SK-N-SH (cell line): ENCODE data around the gene CD24. TPM values are rescaled to one million over a fixed set of nuclear protein-coding genes. Genes with fewer than 3 reads are reported as not detected.
A peak's percentile ranks its signal among the peaks of the same experiment; 100 is the strongest.

Experiments used
- CTCF ChIA-PET: fragments of 300-600, 350-600 bp; formaldehyde crosslinking; extraction: SDS; loops from one replicate; lab custom pipeline; 2021; lab: Yijun Ruan, JAX
- POLR2A ChIA-PET: fragments of 350-600 bp; sonication (Branson Sonifier 250); formaldehyde crosslinking; extraction: SDS; loops from one replicate; lab custom pipeline; 2020; ENCODE audit warnings: antibody characterized with exemption, inconsistent platforms; lab: Yijun Ruan, JAX
- DNase-seq: peaks from one replicate; pipeline ENCODE4 v3.0.0; 2012
- H2AFZ ChIP-seq: fragments of 200-600 bp; sonication (generic); 2 replicates; pipeline ENCODE4 v1.8.1; 2016; ENCODE audit warnings: antibody characterized with exemption, mild to moderate bottlenecking, low read depth
- H3F3A ChIP-seq: fragments of 200-600 bp; sonication (generic); replicated peaks from 2 replicates; pipeline ENCODE3; 2016; ENCODE audit warnings: antibody characterized with exemption, mild to moderate bottlenecking; ENCODE audit not compliant: insufficient read depth
- H3K27ac ChIP-seq, 2 experiments: fragments of 200-500 bp in 1 of 2; fragments of 200-600 bp in 1 of 2; sonication (Bioruptor generic) in 1 of 2; sonication (generic), shearing (Covaris generic) in 1 of 2; 2 replicates each; pipeline versions ENCODE4 v1.5.1 to v1.6.1; 2014 to 2016; ENCODE audit warnings: low read depth in 2 of 2, inconsistent platforms in 1 of 2, low read length in 1 of 2, mild to moderate bottlenecking in 1 of 2, mixed read lengths in 1 of 2
- H3K27me3 ChIP-seq: fragments of 200-600 bp; sonication (generic), shearing (Covaris generic); 2 replicates; pipeline ENCODE4 v1.6.1; 2016; ENCODE audit warnings: mixed run types; ENCODE audit not compliant: insufficient read depth
- H3K36me3 ChIP-seq, 2 experiments: fragments of 200-500 bp in 1 of 2; fragments of 200-600 bp in 1 of 2; sonication (Bioruptor generic) in 1 of 2; sonication (generic) in 1 of 2; replicated peaks in 1 of 2; 2 replicates each; pipeline versions ENCODE3 to v1.5.1; 2014 to 2016; ENCODE audit warnings: low read length in 1 of 2, mild to moderate bottlenecking in 1 of 2; ENCODE audit not compliant: insufficient read depth in 2 of 2, control insufficient read depth in 1 of 2
- H3K4me1 ChIP-seq, 2 experiments: fragments of 200-500 bp in 1 of 2; fragments of 200-600 bp in 1 of 2; sonication (Bioruptor generic) in 1 of 2; sonication (generic), shearing (Covaris generic) in 1 of 2; 2 replicates each; pipeline versions ENCODE4 v1.5.1 to v1.6.1; 2014 to 2016; ENCODE audit warnings: low read depth in 1 of 2, low read length in 1 of 2, mixed run types in 1 of 2; ENCODE audit not compliant: insufficient read depth in 2 of 2, control insufficient read depth in 1 of 2
- H3K4me2 ChIP-seq: fragments of 200-600 bp; sonication (generic), shearing (Covaris generic); 2 replicates; pipeline ENCODE4 v1.6.1; 2017; ENCODE audit warnings: mixed run types
- H3K4me3 ChIP-seq, 2 experiments: fragments of 200-500 bp in 1 of 2; fragments of 200-600 bp in 1 of 2; sonication (Bioruptor generic) in 1 of 2; sonication (generic), shearing (Covaris generic) in 1 of 2; 2 replicates each; pipeline versions ENCODE4 v1.5.1 to v1.8.1; 2014 to 2016; ENCODE audit warnings: low read depth in 2 of 2, inconsistent platforms in 1 of 2, low read length in 1 of 2, mild to moderate bottlenecking in 1 of 2, mixed read lengths in 1 of 2, moderate library complexity in 1 of 2
- H3K79me2 ChIP-seq: fragments of 200-600 bp; sonication (generic); 2 replicates; pipeline ENCODE4 v1.8.1; 2017; ENCODE audit warnings: mild to moderate bottlenecking; ENCODE audit not compliant: insufficient read depth
- H3K9ac ChIP-seq: fragments of 200-600 bp; sonication (generic); 2 replicates; pipeline ENCODE4 v1.6.1; 2017; ENCODE audit warnings: mixed run types
- H3K9me2 ChIP-seq: fragments of 200-600 bp; sonication (generic); 2 replicates; pipeline ENCODE4 v1.6.1; 2017; ENCODE audit warnings: mixed run types
- H3K9me3 ChIP-seq: fragments of 200-600 bp; sonication (generic); 2 replicates; pipeline ENCODE4 v1.6.1; 2017; ENCODE audit warnings: mixed run types, mild to moderate bottlenecking, moderate library complexity
- H4K20me1 ChIP-seq: fragments of 200-600 bp; sonication (generic); 2 replicates; pipeline ENCODE4 v1.6.1; 2017; ENCODE audit warnings: mild to moderate bottlenecking, mixed run types; ENCODE audit not compliant: insufficient read depth
- ELF1 ChIP-seq: IDR thresholded peaks from 2 replicates; pipeline ENCODE4 v1.4.0; 2012
- FOSL2 ChIP-seq: IDR thresholded peaks from 2 replicates; pipeline ENCODE4 v1.4.0; 2012; ENCODE audit warnings: low read depth, mild to moderate bottlenecking, moderate library complexity, borderline replicate concordance
- FOXJ3 ChIP-seq: sonication (generic); formaldehyde crosslinking; IDR thresholded peaks from 2 replicates; pipeline ENCODE4 v1.5.1; 2020; ENCODE audit warnings: mild to moderate bottlenecking, missing genetic modification reagents
- JUND ChIP-seq: IDR thresholded peaks from 2 replicates; pipeline ENCODE4 v1.4.0; 2012
- MEF2A ChIP-seq: IDR thresholded peaks from 2 replicates; pipeline ENCODE4 v1.4.0; 2012; ENCODE audit warnings: low read depth, borderline replicate concordance
- MXI1 ChIP-seq: IDR thresholded peaks from 2 replicates; pipeline ENCODE4 v1.6.1; 2012; ENCODE audit warnings: mild to moderate bottlenecking, low read depth, low read length, improper control_type of control experiment
- NRF1 ChIP-seq: IDR thresholded peaks from 2 replicates; pipeline ENCODE4 v1.6.1; 2012; ENCODE audit warnings: low read depth, mild to moderate bottlenecking, low read length
- POLR2AphosphoS5 ChIP-seq: IDR thresholded peaks from 2 replicates; pipeline ENCODE4 v1.6.1; 2012; ENCODE audit warnings: low read depth, low read length
- RAD21 ChIP-seq: IDR thresholded peaks from 2 replicates; pipeline ENCODE4 v1.6.1; 2012; ENCODE audit warnings: mild to moderate bottlenecking, low read length
- SIN3A ChIP-seq: IDR thresholded peaks from 2 replicates; pipeline ENCODE4 v1.6.1; 2012; ENCODE audit warnings: low read depth, mild to moderate bottlenecking, low read length, moderate library complexity, borderline replicate concordance
- SMC3 ChIP-seq: IDR thresholded peaks from 2 replicates; pipeline ENCODE4 v1.6.1; 2012; ENCODE audit warnings: low read depth, low read length, improper control_type of control experiment
- TAF1 ChIP-seq: IDR thresholded peaks from 2 replicates; pipeline ENCODE4 v1.6.1; 2012; ENCODE audit warnings: low read depth, mild to moderate bottlenecking, low read length, moderate library complexity, borderline replicate concordance
- TCF12 ChIP-seq: IDR thresholded peaks from 2 replicates; pipeline ENCODE4 v1.4.0; 2012
- TEAD4 ChIP-seq: IDR thresholded peaks from 2 replicates; pipeline ENCODE4 v1.4.0; 2012; ENCODE audit warnings: mild to moderate bottlenecking, borderline replicate concordance; ENCODE audit not compliant: insufficient read depth
- WGBS: methylation state at CpG from one replicate; pipeline ENCODE4 v1.1.6; 2017; ENCODE audit warnings: low lambda C conversion rate; 5-methylcytosine and 5-hydroxymethylcytosine counted together
- polyA plus RNA-seq, 3 experiments: library from polyadenylated mRNA; depleted of rRNA; stranded (reverse); fragments of >200 nt; gene quantifications; 2 replicates each; pipeline ENCODE4 v1.2.3, GENCODE V29; 2012
- TF ChIP-seq, protein P1 (sequence below): IDR thresholded peaks from 2 replicates; pipeline ENCODE4 v1.4.0; 2012; ENCODE audit warnings: low read depth
- TF ChIP-seq, protein P2 (sequence below): fragments of 200-600 bp; sonication (generic); IDR thresholded peaks from 2 replicates; pipeline ENCODE4 v1.6.1; 2017; ENCODE audit warnings: antibody characterized with exemption, mild to moderate bottlenecking, moderate library complexity
- TF ChIP-seq, protein P3 (sequence below): fragments of 150-350 bp; IDR thresholded peaks from 2 replicates; pipeline ENCODE4 v1.6.1; 2016; ENCODE audit warnings: mild to moderate bottlenecking, low read depth, low read length

The CD24 gene
- polyA plus RNA-seq, 1 of the 3 experiments (the other 2 are of a cell fraction): 1.9 TPM

DNA sequence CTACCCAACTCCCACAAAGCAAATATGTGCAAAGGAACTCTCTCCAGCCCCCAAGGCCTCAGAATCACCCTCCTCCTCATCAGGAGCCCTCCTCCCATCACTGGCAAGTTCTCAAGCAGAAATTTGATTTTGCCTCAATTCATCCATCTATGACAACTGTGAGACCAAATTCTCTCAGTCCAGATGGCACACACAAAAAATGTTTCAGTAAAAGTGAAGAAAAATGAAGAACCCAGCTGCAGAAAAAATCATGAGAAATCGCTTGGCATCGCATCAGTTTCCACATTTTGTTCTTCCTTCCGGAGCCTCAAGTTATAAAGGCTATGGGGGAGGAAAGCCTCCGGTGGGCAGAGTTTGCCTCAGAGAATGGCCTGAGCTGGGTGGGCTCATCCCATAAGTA, 6.4 kb upstream of the CD24 start:
- peaks cover 20% of the 10 kb centered on the region; the same call in 1 of the 2 replicates for H3K27me3 ChIP-seq
- H4K20me1 ChIP-seq: no peaks in the 10 kb centered on the region
- no peak overlapping the region for H3K27ac ChIP-seq
- no peaks in the 10 kb centered on the region for H3K9me2 ChIP-seq
- ChIA-PET POLR2A (no interaction called here), CTCF (interaction anchor here (0.7 to 5.1 kb wide), 6 partner anchors 12 to 659 kb away, joined by 3 to 90 read pairs (median 6); no protein-coding TSS in a partner anchor)
- WGBS: 87% methylated on average over 4 of the region's 4 CpGs
- no peak overlapping the region for H3K4me2 ChIP-seq
- no peaks in the 10 kb centered on the region for H3F3A ChIP-seq
- no peaks in the 10 kb centered on the region for H3K36me3 ChIP-seq
- H3K4me3 ChIP-seq: no peak overlapping the region
- no peak overlapping the region for H2AFZ ChIP-seq
- no peak overlapping the region for H3K9ac ChIP-seq
- no peak for DNase-seq
- H3K79me2 ChIP-seq: no peaks in the 10 kb centered on the region
- H3K9me3 ChIP-seq: no peaks in the 10 kb centered on the region
- TF ChIP-seq TCF12 (no peak), TEAD4 (no peak), FOXJ3 (CRISPR knock-in tag) (no peak), JUND (no peak), ELF1 (no peak), MEF2A (no peak), POLR2AphosphoS5 (no peak), SIN3A (no peak), RAD21 (no peak), NRF1 (no peak), FOSL2 (no peak)
- TF ChIP-seq, all 33 proteins: peak for 0
- no peaks in the 10 kb centered on the region; a peak in 1 of 4 replicates for H3K4me1 ChIP-seq

DNA sequence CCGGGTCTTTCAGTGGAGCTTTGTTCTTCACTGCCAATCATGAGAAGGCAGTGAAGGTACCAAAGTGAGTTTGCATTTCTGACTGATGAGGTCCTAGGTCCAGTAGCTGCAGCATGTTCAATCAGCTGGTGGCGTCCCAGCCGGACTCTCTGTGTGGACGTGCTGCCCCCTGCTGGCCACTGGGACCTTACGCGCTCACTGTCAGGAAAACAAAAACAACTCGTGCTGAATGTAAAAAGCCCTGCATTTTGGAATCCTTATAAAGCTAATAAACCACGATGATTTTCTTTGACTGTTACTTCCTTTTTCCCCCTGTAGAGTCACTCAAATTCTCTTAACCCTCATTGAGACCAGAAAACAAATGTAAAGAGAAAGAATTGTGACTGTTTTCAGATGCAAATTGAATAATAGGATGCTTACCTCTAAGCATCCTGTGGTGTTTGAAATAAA, 4.9 kb upstream of the CD24 start:
- H3K4me1 ChIP-seq: no peaks in the 10 kb centered on the region; a peak in 1 of 4 replicates
- no peak overlapping the region for H3K4me2 ChIP-seq
- peak; percentile 82 for DNase-seq
- TF ChIP-seq, protein P1, sequence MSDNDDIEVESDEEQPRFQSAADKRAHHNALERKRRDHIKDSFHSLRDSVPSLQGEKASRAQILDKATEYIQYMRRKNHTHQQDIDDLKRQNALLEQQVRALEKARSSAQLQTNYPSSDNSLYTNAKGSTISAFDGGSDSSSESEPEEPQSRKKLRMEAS: no peak
- TF ChIP-seq FOSL2 (no peak), RAD21 (peak; percentile 99), MEF2A (no peak), MXI1 (peak; percentile 45; the same call in 1 of the 2 replicates), TAF1 (no peak), SMC3 (peak; percentile 93)
- TF ChIP-seq, protein P2, sequence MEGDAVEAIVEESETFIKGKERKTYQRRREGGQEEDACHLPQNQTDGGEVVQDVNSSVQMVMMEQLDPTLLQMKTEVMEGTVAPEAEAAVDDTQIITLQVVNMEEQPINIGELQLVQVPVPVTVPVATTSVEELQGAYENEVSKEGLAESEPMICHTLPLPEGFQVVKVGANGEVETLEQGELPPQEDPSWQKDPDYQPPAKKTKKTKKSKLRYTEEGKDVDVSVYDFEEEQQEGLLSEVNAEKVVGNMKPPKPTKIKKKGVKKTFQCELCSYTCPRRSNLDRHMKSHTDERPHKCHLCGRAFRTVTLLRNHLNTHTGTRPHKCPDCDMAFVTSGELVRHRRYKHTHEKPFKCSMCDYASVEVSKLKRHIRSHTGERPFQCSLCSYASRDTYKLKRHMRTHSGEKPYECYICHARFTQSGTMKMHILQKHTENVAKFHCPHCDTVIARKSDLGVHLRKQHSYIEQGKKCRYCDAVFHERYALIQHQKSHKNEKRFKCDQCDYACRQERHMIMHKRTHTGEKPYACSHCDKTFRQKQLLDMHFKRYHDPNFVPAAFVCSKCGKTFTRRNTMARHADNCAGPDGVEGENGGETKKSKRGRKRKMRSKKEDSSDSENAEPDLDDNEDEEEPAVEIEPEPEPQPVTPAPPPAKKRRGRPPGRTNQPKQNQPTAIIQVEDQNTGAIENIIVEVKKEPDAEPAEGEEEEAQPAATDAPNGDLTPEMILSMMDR: peak; percentile 96
- TF ChIP-seq, protein P3, sequence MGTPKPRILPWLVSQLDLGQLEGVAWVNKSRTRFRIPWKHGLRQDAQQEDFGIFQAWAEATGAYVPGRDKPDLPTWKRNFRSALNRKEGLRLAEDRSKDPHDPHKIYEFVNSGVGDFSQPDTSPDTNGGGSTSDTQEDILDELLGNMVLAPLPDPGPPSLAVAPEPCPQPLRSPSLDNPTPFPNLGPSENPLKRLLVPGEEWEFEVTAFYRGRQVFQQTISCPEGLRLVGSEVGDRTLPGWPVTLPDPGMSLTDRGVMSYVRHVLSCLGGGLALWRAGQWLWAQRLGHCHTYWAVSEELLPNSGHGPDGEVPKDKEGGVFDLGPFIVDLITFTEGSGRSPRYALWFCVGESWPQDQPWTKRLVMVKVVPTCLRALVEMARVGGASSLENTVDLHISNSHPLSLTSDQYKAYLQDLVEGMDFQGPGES: no peak
- H3K9ac ChIP-seq: no peak overlapping the region
- H3F3A ChIP-seq: no peaks in the 10 kb centered on the region
- no peaks in the 10 kb centered on the region for H3K9me3 ChIP-seq
- 2% methylated on average over 8 of the region's 8 CpGs for WGBS
- no peaks in the 10 kb centered on the region for H3K79me2 ChIP-seq
- H3K27me3 ChIP-seq: peaks cover 30% of the 10 kb centered on the region; the same call in 1 of the 2 replicates
- no peak overlapping the region for H3K27ac ChIP-seq
- ChIA-PET POLR2A (interaction anchor here (0.7 to 1.0 kb wide), 2 partner anchors 370 to 374 kb away, joined by 3 read pairs; no protein-coding TSS in a partner anchor), CTCF (interaction anchor here (0.5 to 5.1 kb wide), 102 partner anchors 11 to 1599 kb away, joined by 3 to 90 read pairs (median 4); partner anchors contain the start of genes BEND3 and CRYBG1)
- no peak overlapping the region for H2AFZ ChIP-seq
- no peaks in the 10 kb centered on the region for H4K20me1 ChIP-seq
- H3K9me2 ChIP-seq: no peaks in the 10 kb centered on the region
- H3K4me3 ChIP-seq: peak overlapping the region in 1 of 2 experiments; percentile 24; a peak in 1 of 4 replicates
- no peaks in the 10 kb centered on the region for H3K36me3 ChIP-seq
